Spleen (tissue), 11 donors: ENCODE data around the gene CHRFAM7A. TPM values are rescaled to one million over a fixed set of nuclear protein-coding genes. Genes with fewer than 3 reads are reported as not detected.
"Not testable (repeated sequence)": the region's sequence is repeated elsewhere in the genome, so short reads cannot be mapped to it uniquely, and the experiment has no call there.

Experiments used
- DNase-seq: peaks from one replicate; pipeline ENCODE4 v3.0.0-alpha.2; 2020
- H3K27ac ChIP-seq, 8 donors: fragments of 200-600 bp; sonication (generic) in 7 of 8; 1 replicate in 4 of 8; 2 replicates in 4 of 8; pipeline versions ENCODE4 v1.5.0 to v1.8.0; 2016 to 2021; ENCODE audit warnings: inconsistent platforms in 4 of 8, mild to moderate bottlenecking in 4 of 8, moderate library complexity in 1 of 8
- H3K27me3 ChIP-seq, 7 donors: fragments of 200-600 bp; sonication (generic) in 6 of 7; replicated peaks in 1 of 7; 1 replicate in 4 of 7; 2 replicates in 3 of 7; pipeline versions ENCODE4 v1.5.0 to v1.8.0; 2016 to 2021; ENCODE audit warnings: inconsistent platforms in 3 of 7, mild to moderate bottlenecking in 1 of 7
- H3K36me3 ChIP-seq, 6 donors: fragments of 200-600 bp; sonication (generic) in 5 of 6; 1 replicate in 4 of 6; 2 replicates in 2 of 6; pipeline versions ENCODE4 v1.5.0 to v1.8.0; 2016 to 2021; ENCODE audit warnings: inconsistent platforms in 2 of 6
- H3K4me1 ChIP-seq, 6 donors: fragments of 200-600 bp; sonication (generic) in 5 of 6; 1 replicate in 3 of 6; 2 replicates in 3 of 6; pipeline versions ENCODE4 v1.5.0 to v1.8.0; 2016 to 2021; ENCODE audit warnings: inconsistent platforms in 3 of 6
- H3K4me3 ChIP-seq, 8 donors: fragments of 200-600 bp; sonication (generic) in 7 of 8; 1 replicate in 4 of 8; 2 replicates in 4 of 8; pipeline versions ENCODE4 v1.5.0 to v1.8.0; 2016 to 2021; ENCODE audit warnings: inconsistent platforms in 4 of 8, mild to moderate bottlenecking in 4 of 8, moderate library complexity in 2 of 8
- H3K9me3 ChIP-seq, 8 donors: fragments of 200-600 bp; sonication (generic) in 7 of 8; 1 replicate in 4 of 8; 2 replicates in 4 of 8; pipeline versions ENCODE4 v1.5.0 to v1.8.0; 2016 to 2021; ENCODE audit warnings: inconsistent platforms in 4 of 8
- WGBS, 5 donors: extraction: QIAGEN DNeasy Blood & Tissue Kit in 3 of 5; methylation state at CpG; one replicate each; pipeline versions ENCODE4 v1.1.5 to v1.1.7; 2013 to 2018; 5-methylcytosine and 5-hydroxymethylcytosine counted together
- intact Hi-C: fragments of 100-400 bp; cut with DNase I; formaldehyde crosslinking; loops from one replicate; pipeline ENCODE4 v1.15.0; 2023; ENCODE audit warnings: low total_unique reads
- polyA plus RNA-seq, 3 donors: library from polyadenylated mRNA; stranded (reverse); fragments of 200-250 nt; gene quantifications; one replicate each; pipeline ENCODE4 v1.2.1, GENCODE V29; 2013
- total RNA-seq, 7 donors: library from RNA; depleted of rRNA in 3 of 7; stranded (reverse); fragments of >200 nt in 3 of 7; fragmentation: NEBNext Ultra II Directional in 4 of 7; extraction: Animal tissue kit (Norgen Biotek cat#: 25700) in 4 of 7; gene quantifications; one replicate each; pipeline versions ENCODE4 v1.1.0 to v1.2.1, GENCODE V29; 2016 to 2021
- donor health status: healthy with polysubstance abuse.
- donor health status: DM: no; HTN: no; CAD: no; lungs with moderate emphysema.
- donor health status: DM: no; HTN: no; CAD: no.
- donor health status: Bipolar disorder and iron deficiency.
- donor health status: healthy.
- donor health status: DM: no; HTN: no; CAD: no.
- donor health status: DM: yes; HTN: yes; CAD: no.

Gene CHRFAM7A
- total and polyA plus RNA-seq, 10 donors = 0.22 to 13.3 (median 1.6) TPM

GRCh38 chr15:30376375-30377081 lies 16.8 kb downstream of the CHRFAM7A start:
- H3K27ac ChIP-seq, intact Hi-C loops: not testable (repeated sequence)
- WGBS, 5 donors = no CpG with 5 or more reads among the region's 17 CpGs

DNA sequence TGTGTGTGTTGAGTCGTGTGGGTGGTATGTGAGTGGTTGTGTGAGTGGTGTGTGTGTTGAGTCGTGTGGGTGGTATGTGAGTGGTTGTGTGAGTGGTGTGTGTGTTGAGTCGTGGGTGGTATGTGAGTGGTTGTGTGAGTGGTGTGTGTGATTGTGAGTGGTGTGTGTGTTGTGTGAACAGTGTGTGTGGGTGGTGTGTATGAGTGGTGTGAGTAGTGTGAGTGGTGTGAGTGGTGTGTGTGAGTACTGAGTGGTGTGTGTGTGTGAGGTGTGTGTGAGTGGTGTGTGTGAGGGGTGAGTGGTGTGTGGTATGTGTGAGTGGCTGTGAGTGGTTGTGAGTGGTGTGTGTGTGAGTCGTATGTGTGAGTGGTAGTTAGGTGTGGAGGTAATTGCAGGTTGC lies 17.5 kb downstream of the CHRFAM7A start:
- H3K9me3 ChIP-seq, intact Hi-C loops, H3K27me3 ChIP-seq, H3K4me1 ChIP-seq, H3K27ac ChIP-seq, H3K4me3 ChIP-seq, H3K36me3 ChIP-seq: not testable (repeated sequence)
- WGBS, 5 donors = 11 to 78% (median 44%) methylated on average over 2 to 4 of the region's 4 CpGs
- DNase-seq = peak; percentile 19

More at GRCh38 chr15:30376375-30377081, 16.8 kb downstream of the CHRFAM7A start:
- not testable (repeated sequence) for H3K9me3 ChIP-seq, H3K4me1 ChIP-seq, H3K36me3 ChIP-seq, H3K4me3 ChIP-seq, H3K27me3 ChIP-seq, DNase-seq

GRCh38 chr15:30374862-30375261 lies 18.5 kb downstream of the CHRFAM7A start:
- not testable (repeated sequence) for H3K36me3 ChIP-seq
- WGBS, 5 donors = 43 to 64% (median 48%) methylated on average over 2 to 3 of the region's 10 CpGs; no CpG with 5 or more reads in 2 of the 5 donors

DNA sequence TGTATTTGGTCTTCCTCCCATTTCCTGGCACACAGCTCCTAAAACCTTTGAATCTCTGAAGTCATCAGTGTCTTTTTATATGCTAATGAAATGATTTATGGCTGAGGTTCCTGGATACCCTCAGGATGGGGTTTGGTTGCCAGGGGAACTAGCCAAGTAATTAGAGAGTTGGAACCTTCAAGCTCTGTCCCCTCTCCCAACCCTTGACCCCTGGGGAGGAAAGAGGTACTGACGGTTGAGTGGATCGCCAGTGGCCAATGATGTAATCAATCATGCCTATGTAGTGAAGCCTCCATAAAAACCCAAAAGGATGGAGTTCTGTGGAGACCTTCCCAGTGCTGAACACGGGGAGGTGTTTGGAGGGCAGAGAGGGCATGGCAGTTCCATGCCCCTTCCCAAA lies 25.1 kb downstream of the CHRFAM7A start:
- DNase-seq, H3K4me3 ChIP-seq, H3K27me3 ChIP-seq, intact Hi-C loops, H3K4me1 ChIP-seq, H3K27ac ChIP-seq, H3K36me3 ChIP-seq, H3K9me3 ChIP-seq: not testable (repeated sequence)
- WGBS, 5 donors = no CpG with 5 or more reads among the region's 3 CpGs

More at GRCh38 chr15:30374862-30375261, 18.5 kb downstream of the CHRFAM7A start:
- intact Hi-C loops, H3K9me3 ChIP-seq, H3K4me3 ChIP-seq, H3K27me3 ChIP-seq, H3K27ac ChIP-seq, H3K4me1 ChIP-seq: not testable (repeated sequence)
- peak; percentile 10 for DNase-seq

- DNase-seq = peak; percentile 41
- intact Hi-C loops, H3K36me3 ChIP-seq, H3K27me3 ChIP-seq, H3K9me3 ChIP-seq, H3K4me3 ChIP-seq, H3K27ac ChIP-seq, H3K4me1 ChIP-seq: not testable (repeated sequence)
- WGBS, 5 donors = 89 to 96% (median 91%) methylated on average over 9 to 14 of the region's 17 CpGs
Measured at GRCh38 chr15:30367246-30367645, 26.1 kb downstream of the CHRFAM7A start.

DNA sequence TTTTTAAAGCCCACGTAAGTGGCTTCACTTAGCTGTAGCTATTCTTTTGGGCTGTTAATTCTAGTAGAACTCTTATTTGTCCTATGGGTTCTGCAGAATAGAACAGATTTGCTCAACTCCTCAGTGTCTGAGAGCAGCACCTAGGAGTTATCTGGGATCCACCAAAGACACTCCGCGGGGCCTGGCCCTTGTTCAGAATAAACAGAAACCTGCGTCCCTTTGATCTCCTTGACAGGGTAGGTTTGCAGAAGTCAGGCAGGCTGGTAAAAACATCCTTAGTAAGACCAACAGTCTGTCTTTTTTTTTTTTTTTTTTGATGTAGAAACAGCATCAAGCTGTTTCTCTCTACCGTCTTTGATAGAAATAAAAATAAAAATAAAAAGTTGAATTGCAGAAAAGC lies 31.9 kb downstream of the CHRFAM7A start:
- DNase-seq, H3K27me3 ChIP-seq, H3K27ac ChIP-seq, H3K9me3 ChIP-seq, H3K36me3 ChIP-seq, H3K4me1 ChIP-seq, H3K4me3 ChIP-seq, intact Hi-C loops: not testable (repeated sequence)
- 78 to 100% (median 89%) methylated on average over 2 of the region's 5 CpGs; no CpG with 5 or more reads in 1 of the 5 donors for WGBS, 5 donors

- no CpG with 5 or more reads among the region's 2 CpGs for WGBS, 5 donors
- intact Hi-C loops, H3K4me1 ChIP-seq, DNase-seq, H3K27me3 ChIP-seq, H3K36me3 ChIP-seq, H3K9me3 ChIP-seq, H3K4me3 ChIP-seq, H3K27ac ChIP-seq: not testable (repeated sequence)
Measured at GRCh38 chr15:30360990-30361389, 32.4 kb downstream of the CHRFAM7A start.

DNA sequence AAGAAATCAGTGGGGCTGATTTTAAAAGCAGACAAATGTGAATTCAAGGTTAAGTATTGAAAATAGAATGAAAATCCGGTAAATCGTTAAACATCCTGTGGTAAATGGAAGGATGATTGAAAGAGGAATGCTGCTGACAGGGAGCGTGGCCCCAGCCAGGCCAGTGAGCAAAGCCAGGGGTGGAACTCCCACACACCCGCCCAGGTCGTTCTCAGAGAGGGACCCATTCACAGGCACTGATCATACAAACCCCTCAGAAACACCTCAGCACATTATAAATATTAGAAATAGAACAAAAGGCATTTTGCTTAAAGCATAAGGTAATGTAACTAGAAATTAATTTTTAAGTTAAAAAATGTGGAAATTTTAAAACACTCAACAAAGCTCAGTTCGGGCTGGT lies 38.3 kb downstream of the CHRFAM7A start:
- H3K36me3 ChIP-seq, H3K4me1 ChIP-seq, H3K9me3 ChIP-seq, DNase-seq, H3K27ac ChIP-seq, H3K27me3 ChIP-seq, H3K4me3 ChIP-seq, intact Hi-C loops: not testable (repeated sequence)
- WGBS, 5 donors = 70 to 93% (median 82%) methylated on average over 3 to 5 of the region's 6 CpGs

GRCh38 chr15:30349803-30350202 lies 43.5 kb downstream of the CHRFAM7A start:
- intact Hi-C loops, H3K4me1 ChIP-seq: not testable (repeated sequence)
- no CpG with 5 or more reads among the region's 5 CpGs for WGBS, 5 donors

GRCh38 chr15:30336584-30336983 lies 56.8 kb downstream of the CHRFAM7A start:
- H3K4me1 ChIP-seq, H3K36me3 ChIP-seq, H3K27me3 ChIP-seq, H3K4me3 ChIP-seq, intact Hi-C loops, H3K27ac ChIP-seq, DNase-seq, H3K9me3 ChIP-seq: not testable (repeated sequence)
- no CpG with 5 or more reads among the region's 4 CpGs for WGBS, 5 donors

More at GRCh38 chr15:30349803-30350202, 43.5 kb downstream of the CHRFAM7A start:
- H3K4me3 ChIP-seq, H3K9me3 ChIP-seq, DNase-seq, H3K27me3 ChIP-seq, H3K27ac ChIP-seq, H3K36me3 ChIP-seq: not testable (repeated sequence)

DNA sequence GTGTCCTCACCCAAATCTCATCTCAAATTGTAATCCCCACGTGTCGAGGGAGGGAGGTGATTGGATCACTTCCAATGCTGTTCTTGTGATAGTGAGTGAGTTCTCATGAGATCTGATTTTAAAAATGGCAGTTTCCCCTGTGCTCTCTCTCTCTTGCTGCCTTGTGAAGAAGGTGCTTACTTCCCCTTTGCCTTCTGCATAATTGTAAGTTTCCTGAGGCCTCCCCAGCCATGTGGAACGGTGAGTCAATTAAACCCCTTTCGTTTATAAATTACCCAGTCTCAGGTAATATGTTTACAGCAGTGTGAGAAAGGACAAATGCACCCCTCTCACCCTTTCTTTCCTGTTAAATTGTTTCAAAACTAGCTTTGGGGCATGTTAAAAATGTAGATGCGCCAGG lies 59.2 kb downstream of the CHRFAM7A start:
- H3K4me3 ChIP-seq, H3K27ac ChIP-seq, H3K4me1 ChIP-seq, intact Hi-C loops, H3K36me3 ChIP-seq, H3K27me3 ChIP-seq, DNase-seq, H3K9me3 ChIP-seq: not testable (repeated sequence)
- WGBS, 5 donors = 54 to 75% (median 71%) methylated on average over 2 of the region's 5 CpGs; no CpG with 5 or more reads in 1 of the 5 donors

- H3K4me1 ChIP-seq, intact Hi-C loops, H3K9me3 ChIP-seq, H3K4me3 ChIP-seq, H3K27ac ChIP-seq, DNase-seq, H3K27me3 ChIP-seq, H3K36me3 ChIP-seq: not testable (repeated sequence)
- WGBS, 5 donors = 70 to 92% (median 87%) methylated on average over 13 of the region's 13 CpGs
Measured at GRCh38 chr15:30326145-30326544, 67.2 kb downstream of the CHRFAM7A start.
